GM23338 (cell line): ENCODE data around the gene SERPINB6. TPM values are rescaled to one million over a fixed set of nuclear protein-coding genes. Genes with fewer than 3 reads are reported as not detected.

Experiments used
- ATAC-seq: fragments of 200-7000 bp; cut with Tn5 transposase; 3 replicates; pipeline ENCODE4 v1.9.1; 2020
- DNase-seq: peaks from one replicate; pipeline ENCODE4 v3.0.0-alpha.2; 2015; ENCODE audit warnings: low spot score
- H2AFZ ChIP-seq: fragments of 200-600 bp; sonication (generic); 2 replicates; pipeline ENCODE4 v1.8.0; 2016; ENCODE audit warnings: antibody characterized with exemption, mild to moderate bottlenecking, moderate library complexity
- H3F3A ChIP-seq: fragments of 200-600 bp; sonication (generic); replicated peaks from 2 replicates; pipeline ENCODE4 v1.8.0; 2017; ENCODE audit warnings: antibody characterized with exemption, mixed run types, low read depth
- H3K27ac ChIP-seq: fragments of 200-600 bp; sonication (generic); 2 replicates; pipeline ENCODE4 v1.6.1; 2016; ENCODE audit warnings: low read depth
- H3K27me3 ChIP-seq: fragments of 200-600 bp; sonication (generic); 2 replicates; pipeline ENCODE4 v1.8.0; 2016; ENCODE audit warnings: mild to moderate bottlenecking, mixed run types, moderate library complexity; ENCODE audit not compliant: insufficient read depth
- H3K36me3 ChIP-seq: fragments of 200-600 bp; sonication (generic); 2 replicates; pipeline ENCODE4 v1.8.0; 2016; ENCODE audit warnings: mild to moderate bottlenecking; ENCODE audit not compliant: insufficient read depth
- H3K4me1 ChIP-seq: fragments of 200-600 bp; sonication (generic); 2 replicates; pipeline ENCODE4 v1.8.0; 2016; ENCODE audit warnings: mild to moderate bottlenecking, moderate library complexity; ENCODE audit not compliant: insufficient read depth
- H3K4me2 ChIP-seq: fragments of 200-600 bp; sonication (generic); 2 replicates; pipeline ENCODE4 v1.7.1; 2017; ENCODE audit warnings: mixed run types
- H3K4me3 ChIP-seq: fragments of 200-600 bp; sonication (generic); 2 replicates; pipeline ENCODE4 v1.6.1; 2016; ENCODE audit warnings: mixed run types
- H3K79me2 ChIP-seq: fragments of 200-600 bp; sonication (generic); replicated peaks from 2 replicates; pipeline ENCODE4 v1.8.0; 2017; ENCODE audit warnings: mild to moderate bottlenecking; ENCODE audit not compliant: insufficient read depth
- H3K9me2 ChIP-seq: fragments of 200-600 bp; sonication (generic); 2 replicates; pipeline ENCODE4 v1.8.0; 2017; ENCODE audit not compliant: insufficient read depth
- H4K20me1 ChIP-seq: fragments of 200-600 bp; sonication (generic); replicated peaks from 2 replicates; pipeline ENCODE4 v1.8.0; 2017; ENCODE audit warnings: mild to moderate bottlenecking; ENCODE audit not compliant: insufficient read depth
- H3K27ac Mint-ChIP-seq: 2 replicates; pipeline ENCODE4 v1.8.0; 2020; ENCODE audit warnings: inconsistent platforms, mild to moderate bottlenecking, moderate library complexity, mixed read lengths
- H3K27me3 Mint-ChIP-seq: 3 replicates; pipeline ENCODE4 v1.8.0; 2022; ENCODE audit warnings: low read depth, mild to moderate bottlenecking, moderate library complexity, mixed read lengths, inconsistent platforms; ENCODE audit not compliant: insufficient read depth, poor library complexity
- H3K36me3 Mint-ChIP-seq: 3 replicates; pipeline ENCODE4 v1.8.0; 2021; ENCODE audit warnings: low read depth, mild to moderate bottlenecking, inconsistent platforms, moderate library complexity, mixed read lengths
- H3K4me1 Mint-ChIP-seq: 3 replicates; pipeline ENCODE4 v1.8.0; 2020; ENCODE audit warnings: mild to moderate bottlenecking, inconsistent platforms, mixed read lengths
- H3K4me3 Mint-ChIP-seq: 3 replicates; pipeline ENCODE4 v1.8.0; 2021; ENCODE audit warnings: moderate library complexity, mild to moderate bottlenecking, inconsistent platforms, mixed read lengths
- H3K9me3 Mint-ChIP-seq: 3 replicates; pipeline ENCODE4 v1.8.0; 2020; ENCODE audit warnings: moderate library complexity, mild to moderate bottlenecking, inconsistent platforms, mixed read lengths
- CTCF ChIP-seq, 2 experiments: fragments of 200-600 bp in 1 of 2; sonication (generic) in 1 of 2; conservative IDR thresholded peaks; 2 replicates each; pipeline versions ENCODE4 v1.5.1 to v1.6.1; 2016 to 2017; ENCODE audit warnings: antibody characterized with exemption in 2 of 2, low read depth in 2 of 2, mild to moderate bottlenecking in 2 of 2, moderate library complexity in 1 of 2
- EZH2phosphoT487 ChIP-seq: fragments of 200-600 bp; sonication (generic); IDR thresholded peaks from one replicate; pipeline ENCODE4 v1.8.1; 2018; ENCODE audit warnings: antibody characterized with exemption; ENCODE audit not compliant: unreplicated experiment
- JUNB ChIP-seq: IDR thresholded peaks from one replicate; pipeline ENCODE4 v1.6.1; 2016; ENCODE audit warnings: antibody characterized with exemption; ENCODE audit not compliant: unreplicated experiment
- ZNF331 ChIP-seq: fragments of 250-450 bp; sonication (Bioruptor Pico); IDR thresholded peaks from 2 replicates; pipeline ENCODE4 v1.5.0; 2020; ENCODE audit warnings: low read depth, mild to moderate bottlenecking, moderate library complexity
- ZNF462 ChIP-seq: fragments of 250-450 bp; sonication (Bioruptor Pico); IDR thresholded peaks from 2 replicates; pipeline ENCODE4 v1.5.0; 2020; ENCODE audit warnings: mild to moderate bottlenecking, moderate library complexity
- polyA plus RNA-seq: library from polyadenylated mRNA; unstranded; fragments of >200 nt; fragmentation: Nextera tagmentation; extraction: Ambion mirVana; gene quantifications from 2 replicates; pipeline ENCODE4 v1.2.1, GENCODE V29; 2016
- total RNA-seq: library from RNA; depleted of rRNA; stranded (reverse); fragments of >200 nt; shearing (Covaris generic); gene quantifications from 2 replicates; pipeline ENCODE4 v1.2.3, GENCODE V29; 2014

Gene SERPINB6
- total and polyA plus RNA-seq, 2 experiments from 2014 or later: 25.9 to 38.5 TPM

- no peak for TF ChIP-seq EZH2phosphoT487
- TF ChIP-seq ZNF462 (CRISPR knock-in tag): no peak
- TF ChIP-seq JUNB: no peak
- peak; percentile 68 to 69 for TF ChIP-seq CTCF (conservative IDR thresholded peaks at IDR 0.05; ENCODE audit: low read depth in 2 of 2)
- TF ChIP-seq ZNF331 (CRISPR knock-in tag): no peak
- H3K4me2 ChIP-seq: peak overlapping the region; percentile 97
- peaks cover 55% of the 10 kb centered on the region for H3K36me3 Mint-ChIP-seq
These were observed 30.5 kb upstream of the SERPINB6 start for GRCh38 chr6:3001773-3002293.

More at GRCh38 chr6:3001773-3002293, 30.5 kb upstream of the SERPINB6 start:
- Histone ChIP-seq H3K36me3 (0 out of 2 replicates have a peak, but pooled peaks cover 6% of the 10 kb centered on the region), H3K27ac (0 out of 2 replicates have a peak overlapping the region, but pooled peaks have one; percentile 5), H3K4me1 (peaks cover 34% of the 10 kb centered on the region), H3F3A (0 out of 2 replicates have a peak, but pooled peaks cover 6% of the 10 kb centered on the region), H4K20me1 (no peaks in the 10 kb centered on the region; the same call in 1 of the 2 replicates), H2AFZ (no peak overlapping the region), H3K79me2 (peaks cover 28% of the 10 kb centered on the region), H3K9me2 (no peaks in the 10 kb centered on the region), H3K4me3 (0 out of 2 replicates have a peak overlapping the region, but pooled peaks have one; percentile 95), H3K27me3 (0 out of 2 replicates have a peak, but pooled peaks cover 5% of the 10 kb centered on the region)
- ATAC-seq: no peak
- H3K27ac Mint-ChIP-seq: peak overlapping the region; percentile 95
- H3K9me3 Mint-ChIP-seq: no peaks in the 10 kb centered on the region
- DNase-seq: peak; percentile 88
- peaks cover 7% of the 10 kb centered on the region for H3K27me3 Mint-ChIP-seq
- peaks cover 42% of the 10 kb centered on the region for H3K4me1 Mint-ChIP-seq
- H3K4me3 Mint-ChIP-seq: peak overlapping the region; percentile 45; the same call in 2 of the 3 replicates
